ENCODE results near the gene RAD50.

The RAD50 gene

DNA sequence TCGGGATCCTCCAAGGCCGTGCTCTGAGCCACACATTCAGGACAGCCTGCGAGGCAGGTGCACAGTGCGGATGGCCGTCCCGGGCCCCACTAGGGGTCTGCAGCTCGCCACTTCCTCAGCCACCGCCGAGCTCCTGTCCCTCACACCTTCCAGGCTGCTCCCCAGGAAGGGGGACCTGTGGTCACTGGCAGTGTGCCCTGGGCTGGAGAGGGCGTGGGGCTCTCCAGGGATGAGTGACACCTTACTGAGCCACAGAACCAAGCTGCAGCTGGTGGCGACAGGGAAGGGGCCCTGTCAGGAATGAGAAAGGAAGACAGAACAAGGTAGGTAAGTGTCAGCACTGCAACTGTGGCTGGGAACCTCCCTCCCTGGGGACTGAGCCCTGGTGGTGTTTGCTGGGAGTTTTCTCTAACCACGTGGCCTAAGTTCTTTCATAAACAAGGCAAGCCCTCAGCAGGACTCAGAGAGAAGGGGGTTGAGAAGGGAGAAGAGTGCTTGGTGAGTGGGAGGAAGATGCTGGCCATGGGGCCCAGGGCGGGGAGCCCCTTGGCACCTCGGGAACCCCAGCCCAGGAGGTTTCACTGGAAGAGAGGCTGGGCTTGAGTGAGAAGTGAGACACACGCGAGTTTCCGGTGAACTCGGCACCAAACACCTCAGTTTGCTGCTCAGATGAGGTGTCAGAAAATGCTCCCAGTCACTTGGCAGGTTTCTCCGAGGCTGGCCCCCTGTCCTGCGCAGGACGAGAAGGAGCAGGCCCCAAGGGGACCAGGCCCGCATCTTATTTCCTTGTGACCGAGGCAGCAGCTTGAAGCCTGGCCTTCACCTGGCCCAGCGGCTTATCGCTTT, 106.4 kb downstream of the RAD50 start:
- DNase-seq, result peak; percentile 73

GRCh38 chr5:132663771-132664695, 107.3 kb downstream of the RAD50 start:
- peak; percentile 54 for DNase-seq

DNA sequence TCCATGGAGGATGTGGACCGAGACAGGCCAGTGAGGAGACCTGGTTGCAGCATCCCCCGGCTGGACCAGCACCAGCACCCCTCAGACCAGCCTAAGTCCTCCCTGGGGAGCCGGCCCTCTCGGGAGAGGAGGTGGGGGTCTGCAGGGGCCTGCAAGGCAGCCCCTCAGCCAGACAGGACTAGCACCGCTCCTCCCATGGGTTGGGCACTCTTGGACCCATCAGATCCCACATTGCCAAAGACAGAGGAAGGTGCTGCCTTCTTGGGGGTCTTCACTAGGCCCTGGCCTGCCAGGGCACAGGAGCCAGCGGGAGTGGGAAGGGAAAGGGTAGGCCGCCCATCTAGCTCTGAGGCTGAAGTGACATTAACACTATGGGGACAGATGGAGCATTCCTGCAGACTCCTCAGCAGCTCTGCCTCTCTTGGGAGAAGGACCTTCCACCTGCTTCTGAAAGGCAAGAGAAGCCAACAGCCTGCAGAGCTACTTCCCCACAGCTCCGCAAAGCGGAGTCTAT, 108.0 kb downstream of the RAD50 start:
- peak; percentile 52 for DNase-seq

DNA sequence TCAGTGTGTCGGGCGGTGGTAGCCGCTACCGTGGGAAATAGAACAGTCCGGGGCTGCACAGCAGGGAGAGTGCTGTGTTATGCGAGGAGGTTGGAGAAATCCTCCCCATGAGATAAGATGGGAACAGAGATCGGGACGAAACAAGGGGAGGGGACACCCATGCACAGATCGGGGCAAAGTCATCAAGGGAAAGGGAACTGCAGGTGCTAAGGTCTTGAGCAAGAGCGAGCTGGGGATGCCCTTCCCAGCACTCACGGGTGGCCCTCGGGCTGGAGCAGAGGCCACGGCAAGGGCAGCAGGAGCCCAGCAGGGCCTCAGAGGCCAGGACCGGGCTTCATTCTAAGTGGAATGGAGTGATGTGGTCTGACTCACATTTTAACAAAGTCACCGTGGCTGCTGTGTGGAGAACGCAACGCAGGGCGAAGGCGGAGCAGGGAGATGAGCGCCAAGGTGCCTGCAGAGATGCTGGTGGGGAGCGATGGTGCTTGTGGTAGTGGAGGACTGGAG, 108.8 kb downstream of the RAD50 start:
- DNase-seq, result peak; percentile 47

DNA sequence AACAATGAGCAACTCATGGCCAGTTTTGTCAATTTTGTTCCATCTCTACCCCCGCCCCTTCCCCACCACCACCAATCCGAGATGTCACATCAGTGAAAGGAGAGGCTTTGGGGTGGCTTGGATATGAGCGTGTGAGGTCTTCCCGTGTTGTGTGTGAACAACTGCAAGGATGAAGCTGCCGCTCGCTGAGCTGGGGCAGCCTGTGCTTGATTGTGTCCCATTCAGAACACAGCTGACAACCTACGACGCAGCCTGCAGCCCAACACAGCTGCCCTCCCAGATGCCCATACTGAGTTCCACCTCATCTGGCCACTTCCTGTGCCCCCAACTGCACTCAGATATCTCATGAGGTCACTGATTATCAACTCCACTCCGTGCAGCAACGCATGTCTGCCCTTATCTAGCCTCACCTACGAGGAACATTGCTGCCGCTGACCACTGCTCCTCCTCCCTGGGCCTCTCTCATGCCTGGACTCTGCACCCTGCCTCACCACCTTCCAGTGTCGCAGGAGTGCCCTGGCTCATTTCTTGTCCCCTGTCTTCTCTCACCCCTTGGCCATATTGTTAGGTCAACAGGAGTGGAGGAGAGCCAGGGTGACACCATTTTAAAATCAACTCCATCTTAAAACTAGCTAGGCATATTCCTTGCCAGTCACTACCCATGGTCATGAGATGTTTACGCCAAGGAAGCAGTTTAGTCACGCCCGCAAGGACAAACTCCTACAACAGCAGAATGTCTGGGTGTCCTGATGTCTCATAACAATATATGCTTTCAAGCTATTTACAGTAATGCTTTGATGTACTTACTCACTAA, 109.7 kb downstream of the RAD50 start:
- no peak for DNase-seq

- no peak for DNase-seq
These were observed 110.5 kb downstream of the RAD50 start for GRCh38 chr5:132667309-132667708.

DNA sequence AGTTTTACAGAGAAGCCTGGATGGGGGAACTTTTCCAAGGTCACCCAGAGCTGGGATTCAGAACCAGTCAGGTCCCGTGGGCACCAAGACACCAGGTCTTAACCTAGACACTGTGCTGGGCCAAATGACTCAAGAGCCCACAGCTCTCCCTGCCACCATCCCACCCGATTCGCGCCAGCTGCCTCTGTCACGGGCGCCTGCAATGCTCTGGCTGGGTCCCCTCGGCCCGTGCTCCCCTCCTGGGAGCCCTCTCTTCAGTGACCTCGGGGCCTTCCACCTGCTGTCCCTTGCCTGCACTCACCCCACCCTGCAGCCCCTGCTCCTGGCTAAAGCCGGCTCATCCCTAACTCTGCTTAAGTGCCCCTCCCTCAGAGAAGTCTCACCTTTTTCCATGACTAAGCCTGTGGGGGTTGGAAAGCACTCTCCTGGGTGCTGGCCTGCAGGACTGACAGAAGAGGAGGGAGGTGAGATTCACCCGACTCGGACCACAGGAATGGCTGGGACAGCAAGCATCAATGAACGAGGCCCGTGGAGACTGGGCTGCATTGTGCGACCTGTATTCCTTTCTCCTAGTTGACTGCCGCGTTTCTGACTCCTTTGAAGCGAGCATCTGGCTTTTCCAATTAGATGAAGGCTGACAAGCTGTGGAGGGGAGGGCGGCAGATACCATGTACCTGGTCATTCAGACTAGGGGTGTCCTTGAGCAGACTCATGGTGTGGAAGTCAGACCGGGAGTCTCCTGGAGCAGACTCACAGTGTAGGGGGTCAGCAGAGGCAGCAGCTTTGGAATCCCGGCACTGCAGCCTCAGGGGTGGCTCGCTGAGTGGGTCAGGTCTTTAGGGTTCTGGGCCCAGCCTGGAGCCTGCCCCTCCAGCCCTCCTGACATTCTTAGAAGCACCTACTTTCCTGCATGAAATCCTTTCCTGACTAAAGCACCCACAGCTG, 111.3 kb downstream of the RAD50 start:
- DNase-seq, result no peak

GRCh38 chr5:132668706-132669454, 112.1 kb downstream of the RAD50 start:
- DNase-seq, result no peak

DNA sequence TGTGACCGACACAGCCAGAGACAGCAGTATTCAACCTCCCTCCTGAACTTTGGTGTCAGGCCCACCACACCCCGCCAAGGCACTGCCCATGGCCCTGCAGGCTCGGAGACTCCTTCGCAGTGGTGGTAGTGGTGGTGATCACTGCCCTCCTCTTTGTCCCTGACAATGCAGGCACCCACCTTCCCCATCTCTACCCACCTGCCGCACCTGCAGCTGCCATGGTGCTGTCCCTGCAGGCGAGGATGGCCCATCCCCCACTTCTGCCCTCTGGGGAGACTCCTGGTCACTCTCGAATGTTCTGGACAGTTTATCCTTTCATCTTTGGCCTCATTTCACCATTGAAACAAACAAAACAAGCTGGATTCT, 112.7 kb downstream of the RAD50 start:
- DNase-seq, result no peak

- DNase-seq, result no peak
These were observed 113.4 kb downstream of the RAD50 start for GRCh38 chr5:132669966-132670882.

- no peak for DNase-seq
These were observed 114.2 kb downstream of the RAD50 start for GRCh38 chr5:132671000-132671399.

- no peak for DNase-seq
These were observed 116.7 kb downstream of the RAD50 start for GRCh38 chr5:132673488-132673887.

- DNase-seq, result no peak
These were observed 117.3 kb downstream of the RAD50 start, which contains the start of gene IL4 for GRCh38 chr5:132673939-132674630. Gene IL4, plus strand, starts transcription at chr5:132673989. Its CDS starts 62 bp downstream, at chr5:132674051.

GRCh38 chr5:132674671-132675506, 118.1 kb downstream of the RAD50 start:
- DNase-seq, result no peak

GRCh38 chr5:132675936-132676689, 119.3 kb downstream of the RAD50 start:
- no peak for DNase-seq

- DNase-seq, result no peak
These were observed 120.4 kb downstream of the RAD50 start for GRCh38 chr5:132677191-132677590.
